ENCODE data around the gene DLG3.
"Not testable (repeated sequence)": the region's sequence is repeated elsewhere in the genome, so short reads cannot be mapped to it uniquely, and the experiment has no call there.

DLG3 gene

DNA sequence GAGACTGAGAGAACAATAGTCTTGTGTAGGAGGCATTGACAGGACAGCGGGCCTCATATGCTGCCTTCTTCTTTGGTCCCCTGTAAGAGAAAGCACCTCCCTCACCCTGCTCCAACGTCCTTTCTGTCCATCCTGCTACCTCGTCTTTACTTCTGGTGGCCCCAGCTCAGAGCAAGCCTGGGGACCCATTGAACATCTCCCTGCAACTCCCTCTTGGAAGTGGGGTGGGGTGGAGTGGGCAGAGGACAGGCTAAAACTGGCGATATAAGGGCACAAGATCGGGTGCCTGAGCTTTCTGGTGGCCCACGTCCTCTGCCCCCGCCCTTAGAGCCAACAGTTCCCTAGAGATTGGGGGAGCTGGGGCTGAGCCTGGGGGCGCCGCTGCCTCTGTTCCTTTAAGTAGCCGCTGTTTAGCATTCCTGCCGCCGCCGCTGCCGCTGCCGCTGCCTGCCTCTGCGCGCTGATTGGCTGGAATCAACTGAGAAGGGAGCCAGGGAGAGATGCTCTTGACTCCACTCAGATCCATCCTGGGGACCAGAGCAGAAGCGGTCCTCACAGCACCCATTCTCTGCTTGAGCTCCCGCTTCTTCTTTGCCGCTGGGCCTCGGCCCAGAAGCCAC, at the start of gene DLG3:
TSS of gene DLG3 (plus strand) at position 510 of the 620 bp plus-strand sequence. CDS start 367 bp downstream, outside the sequence.
- FAIRE-seq, result no peak

DNA sequence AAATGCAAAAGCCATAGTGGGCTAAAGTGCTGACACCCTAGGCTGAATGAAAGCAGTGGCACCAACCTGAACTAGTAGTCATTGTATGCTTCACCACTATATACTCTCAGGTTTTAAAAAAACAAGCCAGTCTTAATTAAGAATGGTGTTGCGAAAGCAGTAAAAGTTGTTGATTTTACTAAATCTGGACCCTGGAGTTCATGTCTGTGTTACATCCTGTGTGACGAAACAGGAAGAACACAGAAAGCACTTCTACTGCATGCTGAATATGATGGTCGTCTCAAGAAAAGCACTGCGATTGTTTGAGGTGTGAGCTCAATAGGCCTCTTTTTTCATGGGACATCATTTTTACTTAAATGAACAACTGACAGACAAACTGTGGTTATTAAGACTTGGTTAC, 45.7 kb upstream of the DLG3 start:
- FAIRE-seq, result no peak

- FAIRE-seq, result not testable (repeated sequence)
Observed at GRCh38 chrX:70400181-70400580, 44.5 kb upstream of the DLG3 start.

DNA sequence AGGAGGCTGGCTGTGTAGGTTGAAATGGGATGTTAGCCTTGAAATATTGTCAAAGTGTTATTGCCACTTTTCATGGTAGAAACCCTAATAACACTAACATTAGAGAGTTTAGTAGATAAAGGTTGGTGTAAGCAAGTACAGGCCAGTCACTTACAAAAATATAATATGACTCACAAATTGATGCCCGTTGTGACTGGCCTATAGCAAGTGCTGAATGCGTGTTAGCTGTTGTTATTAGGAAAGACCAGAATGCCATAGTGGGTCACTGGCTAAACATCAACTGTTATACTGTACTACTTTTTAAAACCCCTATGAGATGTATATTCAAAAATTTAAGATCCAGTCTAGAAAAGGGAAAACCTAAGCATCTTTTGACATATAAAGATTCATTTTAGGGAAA, 41.9 kb upstream of the DLG3 start:
- no peak for FAIRE-seq

DNA sequence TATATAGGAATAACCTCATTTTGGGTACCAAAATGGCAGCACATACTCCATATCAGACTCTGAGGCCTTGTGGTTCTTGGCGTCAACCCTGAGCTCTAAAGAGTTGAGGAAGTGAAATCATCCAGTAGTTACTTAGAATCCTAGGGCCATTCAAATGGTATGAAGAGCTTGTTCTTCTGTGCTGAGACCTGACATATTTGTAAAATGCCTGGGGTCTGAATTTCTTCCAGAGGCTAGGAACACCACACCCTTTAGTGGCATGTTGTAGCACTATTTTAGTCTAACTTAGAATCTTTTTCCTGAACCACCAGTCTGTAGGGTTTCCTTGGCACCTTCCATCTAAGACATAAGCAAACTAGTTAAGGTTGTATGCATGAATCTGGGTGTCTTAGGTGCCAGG, 39.6 kb upstream of the DLG3 start:
- no peak for FAIRE-seq

- no peak for FAIRE-seq
Observed at GRCh38 chrX:70410921-70411320, 33.7 kb upstream of the DLG3 start.

DNA sequence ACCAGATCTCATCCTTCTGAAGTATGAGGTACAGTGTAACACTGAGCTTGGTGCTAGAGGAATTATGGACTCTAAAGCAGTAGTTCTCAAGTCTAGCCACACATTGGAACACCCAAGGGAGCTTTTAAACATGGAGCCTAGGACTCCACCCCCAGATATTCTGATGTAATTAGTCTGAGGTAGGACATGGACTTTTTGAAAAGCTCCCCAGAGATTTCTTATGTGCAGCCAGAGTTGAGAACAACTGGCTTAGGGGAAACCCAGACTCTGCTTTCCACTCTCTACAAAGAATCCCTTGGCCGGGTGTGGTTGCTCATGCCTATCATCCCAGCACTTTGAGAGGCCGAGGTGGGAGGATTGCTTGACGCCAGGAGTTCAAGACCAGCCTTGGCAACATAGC, 33.2 kb upstream of the DLG3 start:
- no peak for FAIRE-seq

GRCh38 chrX:70421618-70422017, 23.0 kb upstream of the DLG3 start:
- no peak for FAIRE-seq

DNA sequence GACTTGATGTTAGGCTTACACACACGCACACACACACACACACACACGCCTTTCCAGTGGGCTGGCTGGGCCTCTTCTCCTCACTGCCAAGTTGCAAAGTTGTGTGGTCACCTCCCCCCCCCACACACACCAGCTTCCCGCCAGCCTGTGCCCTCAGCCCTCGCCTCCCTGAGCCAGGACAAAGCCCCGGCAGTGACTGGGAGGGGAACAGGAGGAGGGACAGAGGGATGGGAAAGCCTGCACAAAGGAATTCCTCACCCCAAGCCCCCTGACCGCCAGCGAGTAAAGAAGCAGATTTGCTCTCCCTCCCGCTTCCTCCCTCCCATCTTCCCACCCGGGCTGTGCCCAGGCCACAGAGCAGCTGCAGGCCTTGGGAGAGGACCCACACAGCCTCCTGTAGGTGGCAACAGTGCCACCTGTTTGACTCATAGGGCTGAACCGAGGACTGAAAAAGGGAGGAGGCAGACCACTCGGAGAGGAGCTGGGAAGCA, 21.7 kb upstream of the DLG3 start, which contains the start of gene GDPD2:
TSS of gene GDPD2 (plus strand) at position 464 of the 491 bp plus-strand sequence. CDS start 1,671 bp downstream, outside the sequence.
- no peak for FAIRE-seq

DNA sequence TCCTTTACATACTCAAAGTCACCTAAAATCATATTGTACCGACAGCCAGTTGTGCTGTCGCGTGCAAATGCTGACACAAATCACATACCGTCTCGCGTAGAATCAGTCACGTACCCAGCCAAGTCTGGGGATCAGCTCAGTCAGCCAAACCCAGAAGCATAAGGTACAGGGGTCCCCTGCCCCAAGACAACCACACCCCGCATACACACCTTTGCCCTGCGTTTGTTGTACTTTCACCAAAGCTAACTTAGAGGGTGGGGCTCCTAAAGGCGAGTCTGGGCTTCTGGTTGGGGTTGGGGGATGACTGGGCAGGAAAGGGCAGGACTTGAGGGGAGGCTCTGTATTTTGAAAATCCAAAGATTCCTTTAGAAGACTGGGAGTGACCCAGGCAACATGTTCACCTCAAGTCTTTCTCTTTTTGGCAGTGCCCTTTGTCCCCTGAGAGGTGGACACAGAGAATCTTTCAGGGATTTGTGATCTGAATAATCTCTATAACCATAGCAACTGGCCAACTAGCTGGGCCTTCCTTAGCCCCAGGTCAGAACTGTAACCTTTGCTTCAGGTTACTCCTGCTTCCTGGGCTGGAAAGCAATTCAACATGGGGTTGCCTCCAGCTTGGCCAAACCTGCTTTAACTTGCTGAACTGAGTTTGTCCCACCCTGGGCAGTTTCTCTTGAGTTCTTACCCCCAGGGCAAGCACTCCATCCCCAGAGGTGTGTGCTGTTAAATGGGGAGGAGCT, 20.5 kb upstream of the DLG3 start:
- FAIRE-seq, result no peak

GRCh38 chrX:70424801-70425200, 19.8 kb upstream of the DLG3 start:
- FAIRE-seq, result no peak

- no peak for FAIRE-seq
Observed at GRCh38 chrX:70426286-70427278, 18.1 kb upstream of the DLG3 start.

- no peak for FAIRE-seq
Observed at GRCh38 chrX:70427365-70427764, 17.3 kb upstream of the DLG3 start.

- no peak for FAIRE-seq
Observed at GRCh38 chrX:70429759-70430158, 14.9 kb upstream of the DLG3 start.

DNA sequence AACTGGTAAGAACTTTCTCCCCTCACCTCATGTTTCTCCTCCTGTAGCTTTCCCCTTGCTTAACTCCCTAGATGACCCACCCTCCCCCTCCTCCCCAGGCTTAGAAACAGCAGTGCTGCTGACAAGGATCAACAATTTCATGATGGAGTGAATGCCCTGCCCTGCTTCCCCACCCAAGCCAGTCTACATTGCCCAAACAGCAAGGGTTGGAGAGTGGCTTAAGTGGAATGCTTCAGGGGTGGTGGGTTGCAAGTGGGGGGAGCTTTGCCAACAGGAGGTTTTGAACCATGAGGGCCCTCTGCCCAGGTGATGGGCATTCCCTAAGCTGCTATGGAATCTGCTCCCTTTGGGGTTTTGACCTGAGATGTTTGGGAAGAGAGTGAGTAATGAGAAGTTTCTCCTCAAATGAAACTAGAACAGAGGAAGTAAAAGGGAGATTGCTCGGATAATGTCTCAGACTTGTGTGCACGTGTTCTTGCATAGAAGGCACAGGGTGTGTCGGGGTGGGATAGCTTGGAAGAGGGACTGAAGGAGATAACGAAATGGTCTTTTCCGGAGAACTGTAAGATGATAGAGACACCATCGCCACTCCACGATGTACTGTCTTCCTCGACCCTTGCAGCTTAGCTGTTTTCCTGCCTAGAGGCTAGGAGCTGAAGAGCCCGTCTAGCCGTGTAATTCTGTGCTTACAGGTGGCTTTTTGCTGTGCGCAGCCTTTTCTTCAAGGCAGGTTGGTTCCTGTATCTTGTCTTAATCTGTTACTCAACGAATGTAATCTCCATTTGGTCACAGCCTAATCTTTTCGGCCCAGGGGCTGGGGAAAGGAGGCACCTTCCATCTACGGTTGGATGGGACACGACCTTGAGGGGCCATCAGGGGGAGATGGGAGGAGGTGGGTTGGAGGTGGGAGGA, 11.4 kb upstream of the DLG3 start:
- FAIRE-seq, result no peak

GRCh38 chrX:70433848-70434351, 10.7 kb upstream of the DLG3 start:
- no peak for FAIRE-seq

DNA sequence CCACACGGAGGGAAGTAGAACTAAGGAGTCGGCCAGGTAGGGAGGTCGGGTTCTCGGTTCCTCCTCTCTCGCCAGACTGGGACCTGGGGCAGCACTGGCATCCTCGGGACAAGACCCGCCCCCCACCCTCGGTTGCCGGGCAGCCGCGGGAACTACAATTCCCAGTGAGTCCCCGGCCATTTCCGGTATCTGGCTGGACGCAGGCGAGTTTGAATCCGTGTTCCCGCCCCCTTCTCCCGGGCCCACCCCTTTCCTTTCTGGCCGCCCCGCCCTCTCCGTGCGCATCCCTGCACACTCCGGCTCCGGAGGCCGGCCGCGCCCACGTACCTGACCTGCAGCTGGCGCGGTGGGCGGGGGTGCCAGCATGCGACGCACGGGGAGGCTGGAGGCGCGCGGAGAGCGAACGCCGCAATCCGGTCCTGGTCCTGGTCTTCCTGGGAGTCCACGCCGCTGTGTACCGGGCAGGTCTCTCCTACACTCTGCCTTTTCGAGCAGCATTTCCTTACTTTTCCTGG, 10.2 kb upstream of the DLG3 start:
- peak; percentile 49 for FAIRE-seq

DNA sequence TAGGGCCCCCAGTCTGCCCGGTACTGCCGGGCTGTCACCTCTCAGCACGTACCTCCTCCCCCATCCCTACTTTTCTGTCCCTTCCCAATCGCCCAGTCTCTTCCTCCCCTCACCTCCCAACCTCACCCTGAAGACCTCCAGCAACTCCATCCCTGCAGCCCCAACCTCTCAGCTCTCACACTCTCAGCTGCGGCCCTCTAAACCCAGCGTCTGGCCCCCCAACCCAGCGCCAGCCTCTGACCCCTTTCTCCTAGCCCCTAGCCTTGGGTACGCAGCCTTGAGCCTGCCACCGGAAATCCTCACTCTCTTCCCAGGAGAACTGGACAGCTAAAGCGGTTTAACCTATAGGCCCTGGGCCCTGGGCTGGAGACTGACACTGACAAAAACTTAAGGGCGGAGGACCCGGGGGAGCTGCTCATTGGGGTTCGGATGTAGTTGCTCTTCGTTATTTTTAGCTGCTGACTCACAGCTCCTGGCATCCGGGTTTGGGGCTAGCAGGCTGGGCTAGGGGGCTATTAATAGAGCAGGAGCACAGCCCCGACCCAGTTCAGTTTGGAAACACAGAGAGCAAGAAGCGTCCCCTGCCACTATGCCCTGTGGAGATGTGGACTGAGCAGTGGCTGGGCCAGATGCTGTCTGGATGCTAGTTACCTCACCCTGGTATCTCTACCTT, 9.6 kb upstream of the DLG3 start:
- FAIRE-seq, result no peak

- FAIRE-seq, result no peak
Observed at GRCh38 chrX:70436343-70436742, 8.3 kb upstream of the DLG3 start.

DNA sequence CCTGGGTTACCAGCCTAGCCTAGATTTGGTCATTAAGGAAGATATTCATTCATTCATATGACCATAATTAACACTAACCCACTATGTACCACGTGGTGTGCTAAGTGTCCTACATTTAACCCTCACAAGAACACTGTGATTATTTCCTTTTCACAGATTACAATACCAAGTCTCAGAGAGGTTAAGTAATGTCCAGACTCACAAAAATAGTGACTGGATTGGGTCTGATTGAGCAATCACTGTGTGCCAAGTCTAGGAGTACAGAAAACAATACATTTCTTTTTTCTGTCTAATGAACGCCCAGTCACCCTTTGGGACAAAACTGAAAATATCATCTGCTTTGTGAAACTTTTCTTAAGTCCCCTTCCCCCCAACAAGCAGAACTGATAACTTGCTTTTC, 7.6 kb upstream of the DLG3 start:
- FAIRE-seq, result no peak

Measured in islet of Langerhans (tissue), 1 donor.